CD4-positive, alpha-beta memory T cell (primary cell): ENCODE data around the gene ZNF341. TPM values are rescaled to one million over a fixed set of nuclear protein-coding genes. Genes with fewer than 3 reads are reported as not detected.

Source experiments
- CTCF ChIA-PET: fragments of 350-600 bp; sonication (Branson Sonifier 250); formaldehyde crosslinking; loops from one replicate; lab custom pipeline; 2021; ENCODE audit warnings: inconsistent platforms; ENCODE audit not compliant: partially characterized antibody; lab: Charles Lee
- POLR2A ChIA-PET: fragments of 350-600 bp; sonication (Branson Sonifier 250); formaldehyde crosslinking; loops from one replicate; lab custom pipeline; 2021; ENCODE audit not compliant: partially characterized antibody; lab: Charles Lee
- DNase-seq, 5 donors: peaks; one replicate each; pipeline versions ENCODE4 v3.0.0 to v3.0.0-alpha.2; 2020 to 2022; ENCODE audit warnings: mixed read lengths in 1 of 5
- H3K27ac ChIP-seq: one replicate; pipeline ENCODE4 v1.7.0; 2013; ENCODE audit warnings: low read depth, low read length
- H3K27me3 ChIP-seq: 2 replicates; pipeline ENCODE4 v1.7.0; 2013; ENCODE audit warnings: mild to moderate bottlenecking, low read length, moderate library complexity; ENCODE audit not compliant: insufficient read depth
- H3K36me3 ChIP-seq: 2 replicates; pipeline ENCODE4 v1.7.0; 2013; ENCODE audit warnings: mild to moderate bottlenecking, low read length, moderate library complexity; ENCODE audit not compliant: insufficient read depth
- H3K4me1 ChIP-seq: 2 replicates; pipeline ENCODE4 v1.7.0; 2013; ENCODE audit warnings: mild to moderate bottlenecking, low read length, moderate library complexity; ENCODE audit not compliant: insufficient read depth
- H3K4me3 ChIP-seq, 2 donors: one replicate each; pipeline ENCODE4 v1.7.0; 2013; ENCODE audit warnings: low read length in 2 of 2, mild to moderate bottlenecking in 1 of 2
- H3K9me3 ChIP-seq, 2 donors: one replicate each; pipeline ENCODE4 v1.7.0; 2013; ENCODE audit warnings: low read length in 2 of 2, control low read depth in 1 of 2; ENCODE audit not compliant: control insufficient read depth in 1 of 2
- H3K27ac Mint-ChIP-seq, 7 donors: one replicate each; pipeline ENCODE4 v1.8.0; 2020 to 2021; ENCODE audit warnings: mixed read lengths in 7 of 7, mild to moderate bottlenecking in 6 of 7, inconsistent platforms in 3 of 7, moderate library complexity in 3 of 7
- H3K27me3 Mint-ChIP-seq, 2 donors: one replicate each; pipeline ENCODE4 v1.8.0; 2020 to 2021; ENCODE audit warnings: mixed read lengths in 2 of 2
- H3K36me3 Mint-ChIP-seq, 2 donors: one replicate each; pipeline ENCODE4 v1.8.0; 2020 to 2021; ENCODE audit warnings: mixed read lengths in 2 of 2, inconsistent platforms in 1 of 2, mild to moderate bottlenecking in 1 of 2
- H3K4me1 Mint-ChIP-seq, 4 donors: one replicate each; pipeline ENCODE4 v1.8.0; 2020 to 2021; ENCODE audit warnings: mixed read lengths in 4 of 4, mild to moderate bottlenecking in 1 of 4
- H3K4me3 Mint-ChIP-seq, 8 donors: one replicate each; pipeline ENCODE4 v1.8.0; 2020 to 2021; ENCODE audit warnings: mixed read lengths in 8 of 8, mild to moderate bottlenecking in 7 of 8, moderate library complexity in 6 of 8, inconsistent platforms in 3 of 8
- H3K9me3 Mint-ChIP-seq, 8 donors: one replicate each; pipeline ENCODE4 v1.8.0; 2020 to 2021; ENCODE audit warnings: mixed read lengths in 8 of 8, mild to moderate bottlenecking in 5 of 8, inconsistent platforms in 3 of 8, moderate library complexity in 1 of 8
- intact Hi-C: fragments of 100-400 bp; cut with micrococcal nuclease; formaldehyde crosslinking; loops from one replicate; pipeline ENCODE4 v1.15.1; 2023
- polyA plus RNA-seq, 2 donors: library from polyadenylated mRNA; unstranded; fragments of 300-500 nt; fragmentation: Illumina TruSeq; gene quantifications; one replicate each; pipeline ENCODE4 v1.2.3, GENCODE V29; 2021
- total RNA-seq, 2 experiments: library from RNA; stranded (reverse); gene quantifications; one replicate each; pipeline ENCODE4 v1.2.3, GENCODE V29; 2021

ZNF341 gene
- total RNA-seq = 1 to 10 TPM; 4.8 to 5.0 TPM
- polyA plus RNA-seq = 1 to 10 TPM; 1.5 to 2.3 TPM

- H3K27ac Mint-ChIP-seq = peak within 1 kb of the TSS; percentile 92 to 98 (median 96)
- Histone ChIP-seq H3K36me3 (no peaks in the 10 kb centered on the region), H3K9me3 (peaks cover 0 to 4% of the 10 kb centered on the region in 2 donors), H3K27me3 (no peaks in the 10 kb centered on the region), H3K4me1 (peaks cover 21% of the 10 kb centered on the region), H3K27ac (peak within 1 kb of the TSS; percentile 64), H3K4me3 (peak within 1 kb of the TSS; percentile 64 to 69)
- no peaks in the 10 kb centered on the region for H3K27me3 Mint-ChIP-seq
- DNase-seq = peak in 4 of 5 donors; percentile 88 to 91 (median 90)
- peaks cover 0 to 8% (median 5%) of the 10 kb centered on the region in 8 donors for H3K9me3 Mint-ChIP-seq
- H3K36me3 Mint-ChIP-seq = peaks cover 6 to 10% of the 10 kb centered on the region in 2 donors
- intact Hi-C loops = loop anchor here (1.0 to 5.0 kb wide), 10 partner anchors 11 to 381 kb away; partner anchors contain the start of genes ACTL10, CDK5RAP1, CHMP4B and E2F1
- POLR2A ChIA-PET = interaction anchor here (0.5 to 3.6 kb wide), 28 partner anchors 8 to 784 kb away, joined by 3 to 55 read pairs (median 5); partner anchors contain the start of genes ACTL10, CBFA2T2, CHMP4B and DYNLRB1
- CTCF ChIA-PET = interaction anchor here (0.7 to 2.3 kb wide), 3 partner anchors 12 to 242 kb away, joined by 3 to 9 read pairs (median 3); partner anchors contain the start of genes ACTL10, CBFA2T2 and PXMP4
- H3K4me1 Mint-ChIP-seq = peaks cover 10 to 25% (median 19%) of the 10 kb centered on the region in 4 donors
- peak within 1 kb of the TSS; percentile 89 to 94 (median 93) for H3K4me3 Mint-ChIP-seq
Observed at GRCh38 chr20:33731693-33732165, at the start of gene ZNF341. TSS of gene ZNF341 (plus strand) at chr20:33731996. CDS start at chr20:33732022, 26 bp downstream.

DNA sequence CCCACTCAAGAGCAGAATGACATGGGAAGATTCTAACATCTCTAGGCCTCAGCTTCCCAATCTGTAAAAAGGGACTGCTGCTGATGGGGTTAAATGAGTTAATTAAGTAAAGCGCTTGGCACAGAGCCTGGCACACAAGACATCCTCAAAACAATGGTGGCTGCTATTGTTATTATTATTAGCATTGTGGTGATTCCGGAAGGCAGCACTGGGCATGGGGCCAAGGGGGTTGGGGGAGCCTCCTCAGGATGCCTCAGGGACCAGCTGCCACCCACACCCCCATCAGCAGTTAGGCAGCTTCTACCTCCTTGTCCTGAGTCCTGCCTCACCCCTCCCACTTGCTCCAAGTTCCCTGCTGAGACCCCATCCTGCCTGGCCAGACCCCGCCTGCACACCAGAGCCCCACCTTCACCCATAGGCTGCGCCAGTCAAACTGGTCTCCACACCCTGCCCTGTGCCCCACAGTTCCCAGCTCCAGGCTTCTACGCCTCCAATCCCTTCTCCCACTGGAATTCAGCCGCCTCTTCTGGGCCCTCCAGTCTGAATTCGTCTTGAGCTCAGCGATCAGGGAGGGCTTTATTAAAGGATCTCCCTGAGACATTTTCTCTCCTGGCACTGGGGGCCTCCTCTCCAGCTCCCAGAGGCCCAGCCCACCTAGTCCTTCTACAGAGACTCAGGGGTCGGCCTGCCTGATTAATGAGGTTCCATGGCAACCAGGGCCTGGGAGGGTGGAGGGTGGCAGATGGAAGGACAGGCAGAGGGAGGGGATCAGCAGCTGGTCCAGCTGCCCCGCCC is 47.1 kb upstream of the ZNF341 start:
- peak overlapping the region in 7 of 8 donors; percentile 31 to 86 (median 58) for H3K4me3 Mint-ChIP-seq
- H3K27ac ChIP-seq = peak overlapping the region; percentile 54
- no peaks in the 10 kb centered on the region for H3K9me3 ChIP-seq
- H3K27me3 Mint-ChIP-seq = no peaks in the 10 kb centered on the region
- ChIA-PET POLR2A (interaction anchor here (0.6 to 1.3 kb wide), 7 partner anchors 17 to 48 kb away, joined by 3 to 14 read pairs (median 3); partner anchors contain the start of genes ACTL10, PXMP4 and ZNF341), CTCF (interaction anchor here (0.9 to 1.5 kb wide), 3 partner anchors 16 to 195 kb away, joined by 3 to 5 read pairs (median 3); partner anchors contain the start of gene CBFA2T2)
- H3K27me3 ChIP-seq = no peaks in the 10 kb centered on the region
- DNase-seq = no peak
- peaks cover 25 to 66% (median 45%) of the 10 kb centered on the region in 4 donors for H3K4me1 Mint-ChIP-seq
- H3K36me3 ChIP-seq = no peaks in the 10 kb centered on the region
- H3K4me3 ChIP-seq = peak overlapping the region in 1 of 2 donors; percentile 38
- no peaks in the 10 kb centered on the region for H3K9me3 Mint-ChIP-seq
- H3K27ac Mint-ChIP-seq = peak overlapping the region in 6 of 7 donors; percentile 41 to 88 (median 75)
- H3K4me1 ChIP-seq = peaks cover 46% of the 10 kb centered on the region
- no peaks in the 10 kb centered on the region for H3K36me3 Mint-ChIP-seq
- intact Hi-C loops = no loop called here

GRCh38 chr20:33685328-33686099 is 46.3 kb upstream of the ZNF341 start:
- no peaks in the 10 kb centered on the region for H3K9me3 Mint-ChIP-seq
- no peaks in the 10 kb centered on the region for H3K36me3 Mint-ChIP-seq
- CTCF ChIA-PET = interaction anchor here (0.9 to 1.5 kb wide), 3 partner anchors 17 to 195 kb away, joined by 3 to 5 read pairs (median 3); partner anchors contain the start of gene CBFA2T2
- H3K4me3 Mint-ChIP-seq = peak overlapping the region; percentile 44 to 86 (median 74)
- DNase-seq = peak in 2 of 5 donors; percentile 26 to 31
- peaks cover 28 to 70% (median 47%) of the 10 kb centered on the region in 4 donors for H3K4me1 Mint-ChIP-seq
- H3K27me3 ChIP-seq = no peaks in the 10 kb centered on the region
- H3K36me3 ChIP-seq = no peaks in the 10 kb centered on the region
- H3K9me3 ChIP-seq = no peaks in the 10 kb centered on the region
- H3K4me1 ChIP-seq = peaks cover 46% of the 10 kb centered on the region
- intact Hi-C loops = loop anchor here (1.0 kb wide), 6 partner anchors 22 to 284 kb away; partner anchors contain the start of genes CDK5RAP1, CHMP4B and PXMP4
- peak overlapping the region; percentile 54 for H3K27ac ChIP-seq
- no peaks in the 10 kb centered on the region for H3K27me3 Mint-ChIP-seq
- POLR2A ChIA-PET = interaction anchor here (0.9 to 1.3 kb wide), 6 partner anchors 18 to 46 kb away, joined by 3 to 14 read pairs (median 4); partner anchors contain the start of genes ACTL10, PXMP4 and ZNF341
- peak overlapping the region in 1 of 2 donors; percentile 38 for H3K4me3 ChIP-seq
- peak overlapping the region; percentile 26 to 86 (median 70) for H3K27ac Mint-ChIP-seq

DNA sequence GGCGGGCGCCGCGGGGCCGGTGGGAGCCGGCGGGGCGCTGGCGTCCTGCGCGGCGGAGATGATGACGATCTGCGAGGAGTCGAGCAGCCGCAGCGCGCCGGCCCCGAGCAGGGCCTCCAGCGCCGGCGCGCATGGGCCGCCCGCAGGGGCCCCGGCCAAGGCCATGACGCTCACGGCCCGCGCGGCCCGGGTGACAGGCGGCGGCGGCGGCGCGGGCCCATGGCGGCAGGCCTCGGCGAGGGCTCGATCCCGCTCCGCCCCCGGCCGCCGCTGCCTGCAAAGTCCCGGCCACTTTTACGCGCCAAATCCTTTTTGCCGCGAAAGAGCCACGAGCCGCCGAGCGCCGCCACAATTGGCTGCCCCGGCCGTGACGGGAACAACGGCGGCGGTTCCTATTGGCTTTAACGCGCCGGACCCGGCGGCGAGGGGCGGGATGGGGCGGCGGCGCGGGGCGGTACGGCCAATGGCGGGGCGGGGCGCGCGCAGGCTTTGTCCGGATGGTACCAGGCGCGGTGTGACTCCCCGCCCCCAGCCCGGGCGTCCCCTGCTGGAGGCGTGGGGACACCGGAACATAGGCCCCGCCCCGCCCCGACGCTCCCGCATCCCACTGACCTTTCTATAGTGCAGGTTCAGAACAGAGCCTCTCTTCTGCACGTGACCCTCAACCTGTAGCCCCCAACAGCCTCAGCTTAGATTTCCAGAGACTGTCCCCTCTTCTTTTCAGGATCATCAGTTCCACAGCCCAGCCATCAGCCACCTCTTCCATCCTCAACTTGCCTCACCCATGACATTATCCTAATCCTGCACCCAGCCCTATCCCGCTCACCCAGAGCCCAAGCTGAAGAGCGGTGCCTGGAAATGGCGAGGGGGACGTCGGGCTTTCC is 45.5 kb upstream of the ZNF341 start, which contains the start of gene E2F1:
Gene E2F1, minus strand, starts transcription at position 286 of the 884 bp plus-strand sequence. Its CDS starts 121 bp downstream, at position 165.
- Histone ChIP-seq H3K27me3 (no peaks in the 10 kb centered on the region), H3K36me3 (no peaks in the 10 kb centered on the region), H3K4me1 (peaks cover 40% of the 10 kb centered on the region), H3K9me3 (no peaks in the 10 kb centered on the region), H3K4me3 (peak within 1 kb of the TSS in 1 of 2 donors; percentile 38), H3K27ac (peak within 1 kb of the TSS; percentile 54)
- no peaks in the 10 kb centered on the region for H3K36me3 Mint-ChIP-seq
- intact Hi-C loops = loop anchor here (1.0 kb wide), 6 partner anchors 23 to 285 kb away; partner anchors contain the start of genes CDK5RAP1, CHMP4B and PXMP4
- CTCF ChIA-PET = interaction anchor here (0.9 to 2.1 kb wide), 4 partner anchors 19 to 126 kb away, joined by 3 to 15 read pairs (median 4); partner anchors contain the start of gene ACTL10
- peak; percentile 91 to 95 (median 93) for DNase-seq
- H3K4me1 Mint-ChIP-seq = peaks cover 26 to 62% (median 43%) of the 10 kb centered on the region in 4 donors
- H3K27ac Mint-ChIP-seq = peak within 1 kb of the TSS; percentile 84 to 94 (median 91)
- H3K4me3 Mint-ChIP-seq = peak within 1 kb of the TSS; percentile 82 to 89 (median 86)
- no peaks in the 10 kb centered on the region for H3K9me3 Mint-ChIP-seq
- no peaks in the 10 kb centered on the region for H3K27me3 Mint-ChIP-seq
- POLR2A ChIA-PET = interaction anchor here (0.8 to 4.3 kb wide), 9 partner anchors 7 to 173 kb away, joined by 3 to 15 read pairs (median 6); partner anchors contain the start of genes ACTL10, C20orf144, PXMP4 and ZNF341

GRCh38 chr20:33686984-33687366 is 44.8 kb upstream of the ZNF341 start:
- Mint-ChIP-seq H3K27me3 (no peaks in the 10 kb centered on the region), H3K9me3 (no peaks in the 10 kb centered on the region), H3K36me3 (no peaks in the 10 kb centered on the region), H3K4me1 (peaks cover 22 to 56% (median 39%) of the 10 kb centered on the region in 4 donors), H3K4me3 (peak overlapping the region; percentile 82 to 89 (median 84)), H3K27ac (peak overlapping the region; percentile 74 to 94 (median 91))
- no peak for DNase-seq
- Histone ChIP-seq H3K36me3 (no peaks in the 10 kb centered on the region), H3K9me3 (no peaks in the 10 kb centered on the region), H3K27ac (peak overlapping the region; percentile 37), H3K27me3 (no peaks in the 10 kb centered on the region), H3K4me1 (peaks cover 40% of the 10 kb centered on the region), H3K4me3 (no peak overlapping the region)
- POLR2A ChIA-PET = interaction anchor here (0.8 to 4.3 kb wide), 6 partner anchors 8 to 172 kb away, joined by 3 to 15 read pairs (median 6); partner anchors contain the start of genes ACTL10, C20orf144 and PXMP4
- CTCF ChIA-PET = interaction anchor here (0.9 to 2.1 kb wide), 3 partner anchors 19 to 32 kb away, joined by 3 to 15 read pairs (median 4); partner anchors contain the start of gene ACTL10
- intact Hi-C loops = loop anchor here (1.0 kb wide), 6 partner anchors 24 to 286 kb away; partner anchors contain the start of genes CDK5RAP1, CHMP4B and PXMP4
